ENCODE measurements around the gene LHFPL3. TPM values are rescaled to one million over a fixed set of nuclear protein-coding genes. Genes with fewer than 3 reads are reported as not detected.

The LHFPL3 gene
- total and polyA plus RNA-seq, 2 donors (not counting 3 experiments of a cell fraction or from before 2014, with no cell fraction given), result not detected

- no peak overlapping the region for H3K4me2 ChIP-seq (ENCODE audit: insufficient read depth, low read length)
- dilution Hi-C loops (cut with MboI; ENCODE audit: extremely low pct_ligation_motif_present, low sequenced_read_pairs) (no loop called here), intact Hi-C loops (cut with micrococcal nuclease) (no loop called here)
- H3K9me1 ChIP-seq (replicated peaks; ENCODE audit: control insufficient read depth, extremely low read depth, insufficient read depth, low read length), result no peaks in the 10 kb centered on the region
- H2AFZ ChIP-seq (ENCODE audit: low read depth, low read length), result no peak overlapping the region
- no TSS peak for BruUV-seq (replicated peaks)
- DNase-seq (ENCODE audit: low read depth, low spot score) (no peak), FAIRE-seq (no peak)
- H3K27me3 ChIP-seq (ENCODE audit: control insufficient read depth in 2 of 2, insufficient read depth in 2 of 2, low read length in 2 of 2), result no peaks in the 10 kb centered on the region
- H3K9me3 ChIP-seq (replicated peaks; ENCODE audit: control insufficient read depth, insufficient read depth, low read length), result no peaks in the 10 kb centered on the region
- H3K27ac ChIP-seq (ENCODE audit: insufficient read depth, low read depth, low read length), result no peak overlapping the region
- no peak for TF ChIP-seq GATA2 (IDR thresholded peaks at IDR 0.05; ENCODE audit: insufficient read depth, insufficient read length, low read depth, low read length)
- TF ChIP-seq FOS (IDR thresholded peaks at IDR 0.05; ENCODE audit: borderline replicate concordance, insufficient read depth, low read length), result no peak
- TF ChIP-seq EZH2 (IDR thresholded peaks at IDR 0.05; ENCODE audit: borderline replicate concordance, low read depth, low read length, severe bottlenecking), result no peak
- TF ChIP-seq, protein P1, sequence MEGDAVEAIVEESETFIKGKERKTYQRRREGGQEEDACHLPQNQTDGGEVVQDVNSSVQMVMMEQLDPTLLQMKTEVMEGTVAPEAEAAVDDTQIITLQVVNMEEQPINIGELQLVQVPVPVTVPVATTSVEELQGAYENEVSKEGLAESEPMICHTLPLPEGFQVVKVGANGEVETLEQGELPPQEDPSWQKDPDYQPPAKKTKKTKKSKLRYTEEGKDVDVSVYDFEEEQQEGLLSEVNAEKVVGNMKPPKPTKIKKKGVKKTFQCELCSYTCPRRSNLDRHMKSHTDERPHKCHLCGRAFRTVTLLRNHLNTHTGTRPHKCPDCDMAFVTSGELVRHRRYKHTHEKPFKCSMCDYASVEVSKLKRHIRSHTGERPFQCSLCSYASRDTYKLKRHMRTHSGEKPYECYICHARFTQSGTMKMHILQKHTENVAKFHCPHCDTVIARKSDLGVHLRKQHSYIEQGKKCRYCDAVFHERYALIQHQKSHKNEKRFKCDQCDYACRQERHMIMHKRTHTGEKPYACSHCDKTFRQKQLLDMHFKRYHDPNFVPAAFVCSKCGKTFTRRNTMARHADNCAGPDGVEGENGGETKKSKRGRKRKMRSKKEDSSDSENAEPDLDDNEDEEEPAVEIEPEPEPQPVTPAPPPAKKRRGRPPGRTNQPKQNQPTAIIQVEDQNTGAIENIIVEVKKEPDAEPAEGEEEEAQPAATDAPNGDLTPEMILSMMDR (IDR thresholded peaks at IDR 0.05; ENCODE audit: extremely low read depth in 1 of 2, insufficient read depth in 1 of 2, low read depth in 1 of 2, low read length in 2 of 2), result no peak
- TF ChIP-seq MYC (IDR thresholded peaks at IDR 0.05; ENCODE audit: low read depth, low read length), result no peak
- no peak for TF ChIP-seq JUN (IDR thresholded peaks at IDR 0.05; ENCODE audit: borderline replicate concordance, insufficient read depth, insufficient read length, low read depth)
- no peak for TF ChIP-seq POLR2A (IDR thresholded peaks at IDR 0.05; ENCODE audit: low read depth, low read length)
- no peak for TF ChIP-seq MAX (IDR thresholded peaks at IDR 0.05; ENCODE audit: insufficient read depth, insufficient read length)
- no peak for TF ChIP-seq POLR2AphosphoS5 (IDR thresholded peaks at IDR 0.05; ENCODE audit: insufficient read depth, low read depth, low read length)
- H3K36me3 ChIP-seq (ENCODE audit: control insufficient read depth in 2 of 2, extremely low read depth in 1 of 2, insufficient read depth in 2 of 2, low read length in 2 of 2), result no peaks in the 10 kb centered on the region
- H3K79me2 ChIP-seq (ENCODE audit: control insufficient read depth, insufficient read depth, low read length), result no peaks in the 10 kb centered on the region
- no peaks in the 10 kb centered on the region for H4K20me1 ChIP-seq (replicated peaks; ENCODE audit: control insufficient read depth, extremely low read depth, insufficient read depth, low read length)
- no peaks in the 10 kb centered on the region for H3K4me1 ChIP-seq (ENCODE audit: control insufficient read depth, extremely low read depth, insufficient read depth, low read length)
- H3K9ac ChIP-seq (replicated peaks; ENCODE audit: extremely low read depth, insufficient read depth, low read length), result no peak overlapping the region
- POLR2A ChIA-PET, result no interaction called here
- no peak overlapping the region for H3K4me3 ChIP-seq (replicated peaks in 1 of 3; ENCODE audit: insufficient read depth in 1 of 3, low read depth in 1 of 3, low read length in 3 of 3)
- CTCF ChIA-PET, result no interaction called here
Observed at GRCh38 chr7:104480529-104480928, 152.1 kb downstream of the LHFPL3 start.

Data from endothelial cell of umbilical vein (primary cell).